A549 (cell line): Measurements from ENCODE around the gene NDUFAF2.
A peak's percentile ranks its signal among the peaks of the same experiment; 100 is the strongest.

Experiments used
- CTCF ChIP-seq: fragments of >200 bp; sonication (Bioruptor Twin); formaldehyde crosslinking; IDR thresholded peaks from 3 replicates; pipeline ENCODE4 v1.5.1; 2016
- EP300 ChIP-seq, 2 experiments: fragments of >200 bp; sonication (Bioruptor Twin); formaldehyde crosslinking; IDR thresholded peaks; 2 replicates in 1 of 2; 3 replicates in 1 of 2; pipeline ENCODE4 v1.6.1; 2016 to 2017
- ESRRA ChIP-seq: fragments of 150-350 bp; IDR thresholded peaks from 2 replicates; pipeline ENCODE4 v1.6.1; 2014; ENCODE audit warnings: mild to moderate bottlenecking, low read length, borderline replicate concordance
- HES2 ChIP-seq: fragments of >200 bp; sonication (Bioruptor Twin); formaldehyde crosslinking; IDR thresholded peaks from 2 replicates; pipeline ENCODE4 v1.6.1; 2016
- KDM1A ChIP-seq: fragments of 200-600 bp; sonication (generic); IDR thresholded peaks from 2 replicates; pipeline ENCODE4 v1.6.1; 2016; ENCODE audit warnings: low read depth, mild to moderate bottlenecking
- MAX ChIP-seq: IDR thresholded peaks from 2 replicates; pipeline ENCODE4 v1.6.1; 2012
- MYC ChIP-seq: IDR thresholded peaks from 2 replicates; pipeline ENCODE4 v1.6.1; 2012; ENCODE audit warnings: mild to moderate bottlenecking, inconsistent platforms, low read length, improper control_type of control experiment, borderline replicate concordance
- POLR2AphosphoS2 ChIP-seq: conservative IDR thresholded peaks from 2 replicates; pipeline ENCODE4 v1.6.1; 2012; ENCODE audit warnings: low read length, improper control_type of control experiment, inconsistent platforms
- RAD21 ChIP-seq, 2 experiments: fragments of >200 bp in 1 of 2; sonication (Bioruptor Twin) in 1 of 2; formaldehyde crosslinking in 1 of 2; IDR thresholded peaks in 1 of 2; conservative IDR thresholded peaks in 1 of 2; 2 replicates in 1 of 2; 3 replicates in 1 of 2; pipeline ENCODE4 v1.6.1; 2012 to 2018; ENCODE audit warnings: inconsistent platforms in 1 of 2
- USF2 ChIP-seq: fragments of 450-650 bp; IDR thresholded peaks from 2 replicates; pipeline ENCODE4 v1.6.1; 2014; ENCODE audit warnings: antibody characterized with exemption

GRCh38 chr5:61162010-61162831 is 217.2 kb downstream of the NDUFAF2 start, which contains the start of gene SMIM15:
- TF ChIP-seq CTCF (no peak), RAD21 (conservative IDR thresholded peaks at IDR 0.05 in 1 of 2, IDR thresholded peaks at IDR 0.05 in 1 of 2) (no peak), ESRRA (no peak), POLR2AphosphoS2 (0 out of 2 replicates have a peak, but pooled peaks have one; percentile 35), KDM1A (no peak), MYC (0 out of 2 replicates have a peak, but pooled peaks have one; percentile 39), HES2 (no peak), MAX (peak; percentile 87), EP300 (IDR thresholded peaks at IDR 0.05) (peak in 1 of 2 experiments; percentile 18; a peak in 1 of 5 replicates), USF2 (no peak)
